Heart left ventricle (tissue), 13 donors: Measurements from ENCODE around the gene VWA1.

Source experiments
- POLR2A ChIP-seq, 2 donors: fragments of 450-650 bp; IDR thresholded peaks; one replicate each; pipeline ENCODE4 v1.6.1; 2017; ENCODE audit warnings: antibody characterized with exemption in 2 of 2, mild to moderate bottlenecking in 2 of 2, moderate library complexity in 2 of 2
- TF ChIP-seq, protein P1 (sequence below), 12 donors: fragments of 200-600 bp; sonication (generic) in 4 of 12; IDR thresholded peaks; one replicate each; pipeline versions ENCODE4 v1.5.0 to v1.8.0; 2018 to 2022; ENCODE audit warnings: antibody characterized with exemption in 12 of 12, mild to moderate bottlenecking in 5 of 12
- donor health status: ischemic (EF 13 %, LVEDD 7.1; RV severe dilation, severe dysfunction).
- donor health status: DM: no; HTN: yes; CAD: no.
- donor health status: DM: no; HTN: no; CAD: no.
- donor health status: ischemic (EF 25% LVEDD 6.9; RV normal size, moderate dysfunction).
- donor health status: ischemic (EF 25% LVEDD 5.7; RV mildly dilated, moderate dysfunction).
- donor health status: ischemic (EF 35%, LVEDD 5.7; RV mildly dilated, moderate dysfunction).
- donor health status: nonischemic (EF 11% LVEDD 7.7; RV severe dilation, severe dysfunction).
- donor health status: DM: yes; HTN: yes; CAD: no.
- donor health status: PGD.
- donor health status: ischemic (EF 29% LVEDD 5.4; RV normal size, mild dysfunction).
- donor health status: nonischemic (EF 23%, LVEDD 6.1; RV moderate dilation, normal function).

DNA sequence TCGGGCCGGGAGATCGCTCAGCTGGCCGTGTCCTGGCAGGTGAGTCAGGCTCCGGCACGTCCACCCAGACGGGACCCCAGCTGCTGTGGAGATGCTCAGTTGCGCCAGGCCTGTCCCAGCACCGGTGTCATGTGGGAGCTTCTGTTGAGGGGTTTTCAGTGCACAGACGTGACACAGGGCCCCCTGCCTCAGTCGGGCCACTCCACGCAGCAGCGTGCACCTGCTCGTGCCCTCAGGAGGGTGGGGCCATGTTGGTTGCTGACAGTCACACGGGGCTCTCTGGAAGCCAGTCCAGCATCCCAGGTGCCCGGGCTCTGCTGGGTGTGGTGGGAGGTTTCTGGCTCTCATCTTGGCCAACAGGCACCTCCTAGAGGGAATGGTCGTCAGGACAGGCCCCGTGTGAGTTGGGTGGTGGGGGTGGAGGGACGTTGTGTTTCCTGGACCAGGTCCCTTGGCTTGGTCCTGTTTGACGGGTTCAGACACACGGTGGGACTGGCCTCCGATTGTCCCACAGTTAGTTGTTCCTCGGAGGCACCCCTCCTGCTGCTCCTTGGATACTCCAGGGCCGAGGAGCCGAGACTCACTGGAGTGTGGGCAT, 55.2 kb downstream of the VWA1 start:
- TF ChIP-seq, protein P1, sequence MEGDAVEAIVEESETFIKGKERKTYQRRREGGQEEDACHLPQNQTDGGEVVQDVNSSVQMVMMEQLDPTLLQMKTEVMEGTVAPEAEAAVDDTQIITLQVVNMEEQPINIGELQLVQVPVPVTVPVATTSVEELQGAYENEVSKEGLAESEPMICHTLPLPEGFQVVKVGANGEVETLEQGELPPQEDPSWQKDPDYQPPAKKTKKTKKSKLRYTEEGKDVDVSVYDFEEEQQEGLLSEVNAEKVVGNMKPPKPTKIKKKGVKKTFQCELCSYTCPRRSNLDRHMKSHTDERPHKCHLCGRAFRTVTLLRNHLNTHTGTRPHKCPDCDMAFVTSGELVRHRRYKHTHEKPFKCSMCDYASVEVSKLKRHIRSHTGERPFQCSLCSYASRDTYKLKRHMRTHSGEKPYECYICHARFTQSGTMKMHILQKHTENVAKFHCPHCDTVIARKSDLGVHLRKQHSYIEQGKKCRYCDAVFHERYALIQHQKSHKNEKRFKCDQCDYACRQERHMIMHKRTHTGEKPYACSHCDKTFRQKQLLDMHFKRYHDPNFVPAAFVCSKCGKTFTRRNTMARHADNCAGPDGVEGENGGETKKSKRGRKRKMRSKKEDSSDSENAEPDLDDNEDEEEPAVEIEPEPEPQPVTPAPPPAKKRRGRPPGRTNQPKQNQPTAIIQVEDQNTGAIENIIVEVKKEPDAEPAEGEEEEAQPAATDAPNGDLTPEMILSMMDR (IDR thresholded peaks at IDR 0.05), result no peak
- TF ChIP-seq POLR2A (IDR thresholded peaks at IDR 0.05), result no peak
